NCI-H524 treated with DMSO at 0.1 percent for 48 hours (cell line): Measurements from ENCODE around the gene ARMH1.
A peak's percentile ranks its signal among the peaks of the same experiment; 100 is the strongest.
"Not testable (repeated sequence)": the region's sequence is repeated elsewhere in the genome, so short reads cannot be mapped to it uniquely, and the experiment has no call there.

Source experiments
- DNase-seq: peaks from one replicate; lab custom pipeline; 2025; lab: John Stamatoyannopoulos, UW

ARMH1 gene

GRCh38 chr1:44723496-44724295 is 49.2 kb downstream of the ARMH1 start:
- no peak for DNase-seq

GRCh38 chr1:44724296-44724954 is 49.9 kb downstream of the ARMH1 start:
- DNase-seq: no peak

- no peak for DNase-seq
Measured at GRCh38 chr1:44724955-44725698, 50.6 kb downstream of the ARMH1 start.

- peak; percentile 88 for DNase-seq
Measured at GRCh38 chr1:44730741-44731512, 56.4 kb downstream of the ARMH1 start, which contains the start of gene RNU5D-1. Gene RNU5D-1, minus strand, starts transcription at chr1:44731170.

GRCh38 chr1:44733365-44733764 is 58.9 kb downstream of the ARMH1 start:
- DNase-seq: no peak

GRCh38 chr1:44733784-44734183 is 59.3 kb downstream of the ARMH1 start:
- DNase-seq: no peak

- no peak for DNase-seq
Measured at GRCh38 chr1:44735992-44736391, 61.5 kb downstream of the ARMH1 start.

GRCh38 chr1:44738953-44739306 is 64.4 kb downstream of the ARMH1 start:
- DNase-seq: not testable (repeated sequence)

- DNase-seq: peak; percentile 89
Measured at GRCh38 chr1:44739307-44740178, 65.0 kb downstream of the ARMH1 start, which contains the start of gene KIF2C. Gene KIF2C, plus strand, starts transcription at chr1:44739837. Its CDS starts 96 bp downstream, at chr1:44739933.

GRCh38 chr1:44740179-44740617 is 65.7 kb downstream of the ARMH1 start:
- DNase-seq: no peak

GRCh38 chr1:44743211-44743610 is 68.7 kb downstream of the ARMH1 start:
- DNase-seq: no peak

- DNase-seq: no peak
Measured at GRCh38 chr1:44747878-44748277, 73.4 kb downstream of the ARMH1 start.

- DNase-seq: no peak
Measured at GRCh38 chr1:44757420-44757819, 82.9 kb downstream of the ARMH1 start.

- no peak for DNase-seq
Measured at GRCh38 chr1:44759077-44759476, 84.6 kb downstream of the ARMH1 start.

- no peak for DNase-seq
Measured at GRCh38 chr1:44760876-44761275, 86.4 kb downstream of the ARMH1 start.

GRCh38 chr1:44766421-44766820 is 91.9 kb downstream of the ARMH1 start:
- DNase-seq: not testable (repeated sequence)
